Parathyroid adenoma (tissue), 2 donors: Measurements from ENCODE around the gene IQCH.

ENCODE experiments used
- H2AFZ ChIP-seq: fragments of 300-600 bp; sonication (generic); one replicate; pipeline ENCODE4 v1.7.0; 2017; ENCODE audit warnings: antibody characterized with exemption, mild to moderate bottlenecking
- H3K27ac ChIP-seq: fragments of 300-600 bp; sonication (generic); one replicate; pipeline ENCODE4 v1.7.0; 2017
- H3K27me3 ChIP-seq: fragments of 300-600 bp; sonication (generic); one replicate; pipeline ENCODE4 v1.7.0; 2017; ENCODE audit warnings: low read length; ENCODE audit not compliant: control insufficient read depth, insufficient read depth
- H3K36me3 ChIP-seq: fragments of 300-600 bp; sonication (generic); one replicate; pipeline ENCODE4 v1.7.0; 2017; ENCODE audit warnings: low read length; ENCODE audit not compliant: control insufficient read depth, insufficient read depth
- H3K4me1 ChIP-seq: fragments of 300-600 bp; sonication (generic); one replicate; pipeline ENCODE4 v1.7.0; 2017; ENCODE audit warnings: control low read depth
- H3K4me2 ChIP-seq: fragments of 300-600 bp; sonication (generic); one replicate; pipeline ENCODE4 v1.7.0; 2017; ENCODE audit warnings: low read length
- H3K4me3 ChIP-seq: fragments of 300-600 bp; sonication (generic); one replicate; pipeline ENCODE4 v1.7.0; 2017; ENCODE audit warnings: low read depth, low read length
- H3K79me2 ChIP-seq: fragments of 300-600 bp; sonication (generic); one replicate; pipeline ENCODE4 v1.7.0; 2017; ENCODE audit warnings: control low read depth
- H3K9ac ChIP-seq: fragments of 300-600 bp; sonication (generic); one replicate; pipeline ENCODE4 v1.7.0; 2017; ENCODE audit warnings: mild to moderate bottlenecking
- H3K9me3 ChIP-seq: fragments of 300-600 bp; sonication (generic); one replicate; pipeline ENCODE4 v1.7.0; 2017; ENCODE audit warnings: low read length; ENCODE audit not compliant: control insufficient read depth
- CTCF ChIP-seq: fragments of 300-600 bp; sonication (generic); IDR thresholded peaks from one replicate; pipeline ENCODE4 v1.7.0; 2017; ENCODE audit warnings: antibody characterized with exemption, mild to moderate bottlenecking
- donor health status: primary hyperparathyroidism.

IQCH gene

GRCh38 chr15:67335534-67336222 lies 81.1 kb downstream of the IQCH start:
- H3K27me3 ChIP-seq, result no peaks in the 10 kb centered on the region
- H3K79me2 ChIP-seq, result no peaks in the 10 kb centered on the region
- no peaks in the 10 kb centered on the region for H3K4me1 ChIP-seq
- no peak overlapping the region for H3K9ac ChIP-seq
- H3K9me3 ChIP-seq, result no peaks in the 10 kb centered on the region
- no peak overlapping the region for H3K4me3 ChIP-seq
- no peak overlapping the region for H3K4me2 ChIP-seq
- no peak overlapping the region for H2AFZ ChIP-seq
- H3K27ac ChIP-seq, result no peak overlapping the region
- H3K36me3 ChIP-seq, result no peaks in the 10 kb centered on the region
- no peak for TF ChIP-seq CTCF

- no peaks in the 10 kb centered on the region for H3K27me3 ChIP-seq
- no peaks in the 10 kb centered on the region for H3K36me3 ChIP-seq
- no peaks in the 10 kb centered on the region for H3K4me1 ChIP-seq
- H3K27ac ChIP-seq, result no peak overlapping the region
- no peak overlapping the region for H3K9ac ChIP-seq
- H3K79me2 ChIP-seq, result no peaks in the 10 kb centered on the region
- H3K4me3 ChIP-seq, result no peak overlapping the region
- TF ChIP-seq CTCF, result no peak
- H2AFZ ChIP-seq, result no peak overlapping the region
- no peaks in the 10 kb centered on the region for H3K9me3 ChIP-seq
- no peak overlapping the region for H3K4me2 ChIP-seq
Observed at GRCh38 chr15:67340630-67341029, 86.0 kb downstream of the IQCH start.

DNA sequence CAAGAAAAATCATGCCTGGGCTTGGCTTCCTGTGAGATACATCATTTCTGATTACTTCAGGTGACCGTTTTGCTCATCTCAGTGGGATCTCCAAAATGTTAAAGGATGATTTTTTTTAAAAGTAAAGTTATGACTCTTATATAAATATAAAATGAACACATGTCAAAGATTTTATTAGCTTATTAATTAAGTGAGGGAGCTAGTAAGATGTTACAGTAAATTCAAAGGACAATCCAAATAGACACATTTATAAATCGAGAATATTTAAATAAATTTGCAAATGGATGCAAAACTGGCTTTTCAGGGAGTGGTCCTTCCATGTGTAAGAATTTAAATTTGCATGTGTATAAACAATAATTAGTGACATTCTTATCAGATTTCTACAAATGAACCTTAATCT lies 87.0 kb downstream of the IQCH start:
- no peaks in the 10 kb centered on the region for H3K4me1 ChIP-seq
- no peaks in the 10 kb centered on the region for H3K9me3 ChIP-seq
- no peak for TF ChIP-seq CTCF
- no peak overlapping the region for H3K9ac ChIP-seq
- H3K4me2 ChIP-seq, result no peak overlapping the region
- H3K79me2 ChIP-seq, result no peaks in the 10 kb centered on the region
- no peak overlapping the region for H2AFZ ChIP-seq
- no peak overlapping the region for H3K4me3 ChIP-seq
- H3K27me3 ChIP-seq, result no peaks in the 10 kb centered on the region
- no peak overlapping the region for H3K27ac ChIP-seq
- no peaks in the 10 kb centered on the region for H3K36me3 ChIP-seq

DNA sequence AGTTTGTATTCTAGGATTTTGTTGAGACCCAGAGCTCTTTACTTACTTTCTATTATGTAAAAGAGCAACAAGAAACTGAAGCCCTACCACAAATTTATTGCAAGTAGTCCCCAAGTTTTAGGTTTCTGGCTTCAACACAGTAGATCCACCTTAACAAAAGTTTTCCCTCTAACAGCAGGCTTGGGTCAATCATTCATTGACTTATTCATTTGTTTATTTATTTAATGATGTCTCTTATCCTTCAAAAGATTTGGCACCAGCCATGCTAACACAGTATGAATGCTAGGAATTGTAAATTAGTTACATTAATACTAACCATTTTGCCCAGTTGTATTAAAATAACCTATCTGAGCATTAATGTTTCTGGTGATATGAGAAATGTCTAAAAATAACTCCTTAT lies 88.6 kb downstream of the IQCH start:
- Histone ChIP-seq H3K4me2 (no peak overlapping the region), H3K4me3 (no peak overlapping the region), H3K27ac (no peak overlapping the region), H2AFZ (no peak overlapping the region), H3K79me2 (no peaks in the 10 kb centered on the region), H3K36me3 (no peaks in the 10 kb centered on the region), H3K9ac (no peak overlapping the region), H3K9me3 (no peaks in the 10 kb centered on the region), H3K27me3 (no peaks in the 10 kb centered on the region), H3K4me1 (no peaks in the 10 kb centered on the region)
- TF ChIP-seq CTCF, result no peak

GRCh38 chr15:67349634-67350033 lies 95.0 kb downstream of the IQCH start:
- no peaks in the 10 kb centered on the region for H3K4me1 ChIP-seq
- no peaks in the 10 kb centered on the region for H3K36me3 ChIP-seq
- no peak overlapping the region for H2AFZ ChIP-seq
- no peaks in the 10 kb centered on the region for H3K27me3 ChIP-seq
- TF ChIP-seq CTCF, result no peak
- no peak overlapping the region for H3K9ac ChIP-seq
- no peaks in the 10 kb centered on the region for H3K79me2 ChIP-seq
- no peak overlapping the region for H3K27ac ChIP-seq
- no peak overlapping the region for H3K4me2 ChIP-seq
- H3K4me3 ChIP-seq, result no peak overlapping the region
- H3K9me3 ChIP-seq, result no peaks in the 10 kb centered on the region
